GM12874 (cell line): Measurements from ENCODE around the gene OSBPL3.

Source experiments
- CTCF ChIP-seq: IDR thresholded peaks from 2 replicates; pipeline ENCODE4 v1.5.1; 2011; ENCODE audit warnings: low read depth, mild to moderate bottlenecking, control low read depth, low read length, moderate library complexity; ENCODE audit not compliant: insufficient read depth

Gene OSBPL3

DNA sequence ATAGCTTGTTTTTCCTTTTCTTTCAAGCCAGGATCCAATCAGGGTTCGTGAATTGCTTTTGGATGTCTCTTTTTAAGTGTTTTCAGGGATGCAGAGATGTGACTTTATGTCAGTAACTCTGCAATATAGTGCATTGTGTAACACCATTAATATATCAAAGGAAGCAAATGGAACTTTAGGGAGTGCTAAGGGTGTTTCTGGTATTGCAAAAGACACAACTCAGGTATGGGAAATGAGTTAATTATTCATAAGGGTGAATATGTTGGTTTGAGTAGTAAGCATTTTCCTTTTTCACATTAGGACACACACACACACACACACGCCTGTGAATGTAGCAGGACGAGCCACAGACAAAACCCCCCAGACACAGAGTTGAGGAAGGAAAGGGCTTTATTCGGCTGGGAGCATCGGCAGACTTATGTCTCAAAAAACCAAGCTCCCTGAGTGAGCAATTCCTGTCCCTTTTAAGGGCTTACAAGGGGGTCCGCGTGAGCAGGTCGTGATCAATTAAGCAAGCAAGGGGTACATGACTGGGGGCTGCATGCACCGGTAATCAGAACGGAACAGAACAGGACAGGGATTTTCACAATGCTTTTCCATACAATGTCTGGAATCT is 190.9 kb downstream of the OSBPL3 start:
- no peak for TF ChIP-seq CTCF

GRCh38 chr7:24788075-24788474 is 191.9 kb downstream of the OSBPL3 start:
- TF ChIP-seq CTCF: peak; percentile 48

DNA sequence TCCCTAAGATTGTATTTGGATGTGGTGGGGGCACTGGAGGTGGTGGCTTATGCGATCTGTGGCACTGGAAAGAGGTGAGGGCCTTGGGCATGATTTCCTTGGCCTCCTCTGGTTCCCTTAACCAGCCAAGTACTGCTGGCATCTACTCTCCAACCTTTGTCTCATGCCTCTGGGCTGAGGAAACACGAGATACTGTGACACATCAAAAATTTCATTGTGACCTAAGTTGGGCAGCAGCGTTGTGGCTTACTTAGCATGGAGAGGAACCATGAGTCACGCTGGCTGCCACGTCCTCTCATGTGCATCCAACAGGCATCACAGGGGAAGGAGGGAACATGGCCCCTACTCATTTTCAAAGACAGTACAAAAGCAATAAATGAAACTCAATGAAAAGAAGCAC is 193.0 kb downstream of the OSBPL3 start:
- TF ChIP-seq CTCF: no peak

- no peak for TF ChIP-seq CTCF
Measured at GRCh38 chr7:24786306-24786705, 193.7 kb downstream of the OSBPL3 start.

- TF ChIP-seq CTCF: no peak
Measured at GRCh38 chr7:24784277-24784676, 195.7 kb downstream of the OSBPL3 start.

DNA sequence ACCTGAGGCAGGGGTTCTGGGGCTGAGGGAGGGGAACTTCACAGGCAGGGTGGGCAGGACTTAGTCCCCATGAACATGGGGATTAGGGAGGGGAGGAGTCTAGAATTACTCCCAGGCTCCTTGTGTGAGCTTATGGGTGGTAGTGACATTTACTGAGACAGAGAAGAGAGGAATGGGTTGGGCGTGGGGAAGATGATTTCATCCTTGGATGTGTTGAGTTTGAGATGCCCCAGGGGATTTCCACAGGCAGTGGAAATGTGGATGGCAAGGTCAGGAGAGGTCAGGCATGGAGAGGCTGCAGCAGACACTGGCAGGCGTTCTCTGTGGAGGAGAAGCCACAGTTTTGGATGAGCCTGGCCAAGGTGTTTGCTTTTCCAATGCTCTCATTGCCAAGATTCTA is 196.3 kb downstream of the OSBPL3 start:
- TF ChIP-seq CTCF: no peak

GRCh38 chr7:24781106-24781505 is 198.9 kb downstream of the OSBPL3 start:
- no peak for TF ChIP-seq CTCF
